DND-41 (cell line): ENCODE measurements around the gene SSR2.

Source experiments
- ATAC-seq: fragments of 200-7000 bp; cut with Tn5 transposase; 3 replicates; pipeline ENCODE4 v1.9.1; 2021; ENCODE audit warnings: low read depth; ENCODE audit not compliant: insufficient read depth
- DNase-seq: peaks from one replicate; pipeline ENCODE4 v3.0.0-alpha.2; 2020
- H2AFZ ChIP-seq: 2 replicates; pipeline ENCODE4 v1.6.0; 2012; ENCODE audit warnings: low read depth, low read length
- H3K27ac ChIP-seq: 2 replicates; pipeline ENCODE4 v1.5.1; 2012; ENCODE audit warnings: low read length, inconsistent platforms
- H3K27me3 ChIP-seq: fragments of 200-600 bp; sonication (generic); 2 replicates; pipeline ENCODE4 v1.6.0; 2012; ENCODE audit warnings: low read length, mild to moderate bottlenecking, inconsistent platforms; ENCODE audit not compliant: insufficient read depth, poor library complexity
- H3K36me3 ChIP-seq: 2 replicates; pipeline ENCODE4 v1.5.1; 2012; ENCODE audit warnings: low read length, inconsistent platforms; ENCODE audit not compliant: insufficient read depth
- H3K4me1 ChIP-seq: 2 replicates; pipeline ENCODE4 v1.5.1; 2012; ENCODE audit warnings: mild to moderate bottlenecking, low read length; ENCODE audit not compliant: insufficient read depth
- H3K4me2 ChIP-seq: 2 replicates; pipeline ENCODE4 v1.6.0; 2012; ENCODE audit warnings: mild to moderate bottlenecking, moderate library complexity, low read length, inconsistent platforms; ENCODE audit not compliant: insufficient read depth
- H3K4me3 ChIP-seq, 2 experiments: fragments of 200-600 bp in 1 of 2; shearing (Covaris generic) in 1 of 2; 2 replicates each; pipeline ENCODE4 v1.5.1; 2012 to 2016; ENCODE audit warnings: inconsistent platforms in 2 of 2, low read length in 2 of 2, mild to moderate bottlenecking in 2 of 2, low read depth in 1 of 2, moderate library complexity in 1 of 2
- H3K79me2 ChIP-seq: 2 replicates; pipeline ENCODE4 v1.6.0; 2012; ENCODE audit warnings: low read length, inconsistent platforms; ENCODE audit not compliant: insufficient read depth
- H3K9ac ChIP-seq: 2 replicates; pipeline ENCODE4 v1.6.0; 2012; ENCODE audit warnings: low read depth, mild to moderate bottlenecking, inconsistent platforms, low read length, moderate library complexity
- H3K9me3 ChIP-seq: 2 replicates; pipeline ENCODE4 v1.5.1; 2012; ENCODE audit warnings: low read length, moderate library complexity, mild to moderate bottlenecking, inconsistent platforms; ENCODE audit not compliant: insufficient read depth, severe bottlenecking
- H4K20me1 ChIP-seq: 2 replicates; pipeline ENCODE4 v1.6.0; 2012; ENCODE audit warnings: low read length; ENCODE audit not compliant: insufficient read depth
- EZH2 ChIP-seq: IDR thresholded peaks from 3 replicates; pipeline ENCODE4 v1.6.1; 2012; ENCODE audit warnings: borderline replicate concordance, low read depth, mild to moderate bottlenecking, moderate library complexity, low read length, inconsistent platforms; ENCODE audit not compliant: severe bottlenecking
- TF ChIP-seq, protein P1 (sequence below): IDR thresholded peaks from 2 replicates; pipeline ENCODE4 v1.5.1; 2012; ENCODE audit warnings: borderline replicate concordance, low read length, moderate library complexity, mild to moderate bottlenecking; ENCODE audit not compliant: poor library complexity, severe bottlenecking; ENCODE audit errors: extremely low read depth

Gene SSR2

DNA sequence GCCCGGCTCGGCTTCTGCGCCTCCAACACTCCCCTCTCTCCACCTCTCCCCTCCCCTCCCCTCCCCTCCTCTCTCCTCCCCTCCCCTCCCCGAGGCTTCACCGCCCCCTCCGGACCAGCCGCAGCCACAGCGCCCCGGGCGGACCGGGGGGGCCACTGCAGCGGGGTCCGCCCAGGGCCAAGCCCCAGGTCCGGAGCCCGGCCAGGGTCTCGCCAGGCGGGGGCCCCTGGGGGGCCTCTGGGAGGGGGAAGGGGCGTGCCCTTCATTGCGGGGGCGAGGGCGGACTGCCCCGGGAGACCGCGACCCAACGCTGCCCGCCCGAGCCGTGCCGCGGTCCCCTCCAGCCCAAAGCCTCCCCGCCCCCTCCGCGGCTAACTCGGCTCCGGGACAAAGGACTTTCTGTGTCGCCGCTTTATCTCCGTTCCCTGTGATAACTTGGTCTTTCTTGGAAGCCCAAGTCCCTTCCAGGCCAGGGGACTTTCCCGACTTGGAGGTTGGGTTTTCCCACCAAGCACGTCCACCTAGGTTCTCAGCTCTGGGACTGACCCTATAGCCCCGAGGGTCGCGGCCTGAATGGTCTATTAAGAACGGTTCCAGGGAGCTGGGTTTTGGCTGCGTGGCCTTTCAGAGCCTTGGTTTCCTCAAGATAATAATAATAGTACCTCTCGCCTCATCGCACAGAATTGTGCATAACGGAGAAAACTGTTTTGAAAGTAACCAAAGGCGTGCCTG, 33.2 kb upstream of the SSR2 start, which contains the start of gene UBQLN4:
Gene UBQLN4 (minus strand): TSS at position 31 of the 732 bp plus-strand sequence. CDS start 97 bp downstream, outside the sequence.
- DNase-seq (peak; percentile 89), ATAC-seq (peak; percentile 59)
- H3K9ac ChIP-seq: peak within 1 kb of the TSS; percentile 72
- peaks cover 45% of the 10 kb centered on the region for H3K36me3 ChIP-seq
- peaks cover 36% of the 10 kb centered on the region for H3K4me1 ChIP-seq
- TF ChIP-seq EZH2: no peak
- TF ChIP-seq, protein P1, sequence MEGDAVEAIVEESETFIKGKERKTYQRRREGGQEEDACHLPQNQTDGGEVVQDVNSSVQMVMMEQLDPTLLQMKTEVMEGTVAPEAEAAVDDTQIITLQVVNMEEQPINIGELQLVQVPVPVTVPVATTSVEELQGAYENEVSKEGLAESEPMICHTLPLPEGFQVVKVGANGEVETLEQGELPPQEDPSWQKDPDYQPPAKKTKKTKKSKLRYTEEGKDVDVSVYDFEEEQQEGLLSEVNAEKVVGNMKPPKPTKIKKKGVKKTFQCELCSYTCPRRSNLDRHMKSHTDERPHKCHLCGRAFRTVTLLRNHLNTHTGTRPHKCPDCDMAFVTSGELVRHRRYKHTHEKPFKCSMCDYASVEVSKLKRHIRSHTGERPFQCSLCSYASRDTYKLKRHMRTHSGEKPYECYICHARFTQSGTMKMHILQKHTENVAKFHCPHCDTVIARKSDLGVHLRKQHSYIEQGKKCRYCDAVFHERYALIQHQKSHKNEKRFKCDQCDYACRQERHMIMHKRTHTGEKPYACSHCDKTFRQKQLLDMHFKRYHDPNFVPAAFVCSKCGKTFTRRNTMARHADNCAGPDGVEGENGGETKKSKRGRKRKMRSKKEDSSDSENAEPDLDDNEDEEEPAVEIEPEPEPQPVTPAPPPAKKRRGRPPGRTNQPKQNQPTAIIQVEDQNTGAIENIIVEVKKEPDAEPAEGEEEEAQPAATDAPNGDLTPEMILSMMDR: peak; percentile 71
- H3K79me2 ChIP-seq: peaks cover 33% of the 10 kb centered on the region
- peak within 1 kb of the TSS; percentile 86 for H3K4me2 ChIP-seq
- H3K4me3 ChIP-seq: peak within 1 kb of the TSS; percentile 66 to 84
- peaks cover 12% of the 10 kb centered on the region; the same call in 1 of the 2 replicates for H4K20me1 ChIP-seq
- no peaks in the 10 kb centered on the region for H3K27me3 ChIP-seq
- H3K9me3 ChIP-seq: no peaks in the 10 kb centered on the region
- H2AFZ ChIP-seq: peak within 1 kb of the TSS; percentile 90
- peak within 1 kb of the TSS; percentile 85 for H3K27ac ChIP-seq

- DNase-seq (peak; percentile 84), ATAC-seq (peak; percentile 52)
- Histone ChIP-seq H3K4me2 (peak overlapping the region; percentile 86), H3K27me3 (no peaks in the 10 kb centered on the region), H3K79me2 (peaks cover 33% of the 10 kb centered on the region), H3K36me3 (peaks cover 49% of the 10 kb centered on the region), H3K9ac (peak overlapping the region; percentile 72), H3K27ac (peak overlapping the region; percentile 42), H3K9me3 (no peaks in the 10 kb centered on the region), H2AFZ (peak overlapping the region; percentile 75), H3K4me1 (peaks cover 36% of the 10 kb centered on the region), H3K4me3 (peak overlapping the region; percentile 40 to 84; a peak in 3 of 4 replicates), H4K20me1 (peaks cover 12% of the 10 kb centered on the region; the same call in 1 of the 2 replicates)
- no peak for TF ChIP-seq EZH2
- TF ChIP-seq, protein P1: peak; percentile 66
Measured at GRCh38 chr1:156052862-156053767, 32.4 kb upstream of the SSR2 start.

DNA sequence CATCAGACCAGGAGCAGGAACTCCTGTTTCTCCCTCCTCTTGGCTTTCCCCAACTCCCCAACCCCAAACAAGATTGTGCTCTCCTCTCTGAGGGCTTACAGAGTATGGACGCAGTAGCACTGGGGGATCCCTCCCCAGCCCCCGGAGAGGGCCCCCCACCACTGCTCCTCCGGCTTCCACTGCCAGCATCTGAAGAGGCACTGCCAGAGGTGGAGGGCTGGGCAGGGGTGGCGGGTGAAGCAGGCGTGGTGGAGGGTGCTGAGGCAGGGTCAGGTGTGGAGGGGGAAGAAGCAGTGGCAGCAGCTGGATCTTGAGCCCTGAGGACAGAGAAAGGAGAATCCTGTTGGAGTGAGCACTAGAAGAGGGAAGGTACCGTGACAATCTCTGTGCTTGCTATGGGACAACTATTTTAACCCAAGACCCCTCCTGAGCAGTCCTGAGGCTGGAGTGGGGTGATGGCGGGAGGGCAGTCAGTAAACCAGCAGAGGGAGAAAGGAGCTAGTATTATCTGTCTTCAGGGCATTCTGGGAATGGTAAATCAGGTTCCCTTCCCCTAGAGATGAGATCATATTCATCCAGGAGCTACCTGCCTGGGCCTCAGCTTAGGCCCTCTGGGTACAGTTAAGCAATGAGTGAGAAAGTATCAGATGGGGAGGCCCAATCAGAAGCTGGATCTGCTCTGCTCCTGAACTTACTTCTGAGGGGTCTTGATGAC, 30.4 kb upstream of the SSR2 start:
- no peak for DNase-seq
- no peaks in the 10 kb centered on the region for H3K9me3 ChIP-seq
- no peak overlapping the region for H3K9ac ChIP-seq
- H3K36me3 ChIP-seq: peaks cover 40% of the 10 kb centered on the region
- no peak overlapping the region for H2AFZ ChIP-seq
- no peaks in the 10 kb centered on the region for H3K27me3 ChIP-seq
- H3K4me2 ChIP-seq: 0 out of 2 replicates have a peak overlapping the region, but pooled peaks have one; percentile 86
- H3K4me1 ChIP-seq: peaks cover 32% of the 10 kb centered on the region
- no peak for TF ChIP-seq EZH2
- TF ChIP-seq, protein P1: no peak
- peaks cover 12% of the 10 kb centered on the region; the same call in 1 of the 2 replicates for H4K20me1 ChIP-seq
- H3K79me2 ChIP-seq: peaks cover 33% of the 10 kb centered on the region
- H3K27ac ChIP-seq: no peak overlapping the region
- ATAC-seq: no peak
- no peak overlapping the region for H3K4me3 ChIP-seq
